PC-9 (cell line): Measurements from ENCODE around the gene DCAF15.

ENCODE experiments used
- CTCF ChIP-seq: fragments of 200-600 bp; sonication (generic); conservative IDR thresholded peaks from 2 replicates; pipeline ENCODE4 v1.6.1; 2017; ENCODE audit warnings: mixed run types, antibody characterized with exemption, mild to moderate bottlenecking, moderate library complexity
- EZH2 ChIP-seq: fragments of 200-600 bp; sonication (generic); IDR thresholded peaks from 2 replicates; pipeline ENCODE4 v1.8.0; 2017; ENCODE audit warnings: antibody characterized with exemption, low read depth

GRCh38 chr19:13902993-13903555 lies 49.2 kb upstream of the DCAF15 start:
- peak; percentile 66 for TF ChIP-seq CTCF
- TF ChIP-seq EZH2: no peak
